ENCODE measurements around the gene KIF26B.

GRCh38 chr1:245485996-245486395 is 331.2 kb downstream of the KIF26B start:
- no peak for TF ChIP-seq CTCF (IDR thresholded peaks at IDR 0.05)
- no peak for TF ChIP-seq POLR2A (IDR thresholded peaks at IDR 0.05)
- no peak for TF ChIP-seq POLR2AphosphoS5 (IDR thresholded peaks at IDR 0.05)

All from stomach (tissue), 4 donors.